Right atrium auricular region (tissue), 2 donors: ENCODE results near the gene TPRG1L. TPM values are rescaled to one million over a fixed set of nuclear protein-coding genes. Genes with fewer than 3 reads are reported as not detected.

Experiments used
- DNase-seq: peaks from one replicate; pipeline ENCODE4 v3.0.0-alpha.2; 2019; ENCODE audit warnings: low spot score
- H3K27ac ChIP-seq, 2 donors: fragments of 200-600 bp; sonication (generic); 1 replicate in 1 of 2; 2 replicates in 1 of 2; pipeline ENCODE4 v1.5.1; 2016 to 2019
- H3K27me3 ChIP-seq, 2 donors: fragments of 200-600 bp; sonication (generic); one replicate each; pipeline versions ENCODE4 v1.5.1 to v1.6.0; 2017 to 2019
- H3K36me3 ChIP-seq: fragments of 200-600 bp; sonication (generic); one replicate; pipeline ENCODE4 v1.5.1; 2016
- H3K4me1 ChIP-seq, 2 donors: fragments of 200-600 bp; sonication (generic); one replicate each; pipeline versions ENCODE4 v1.5.1 to v1.6.0; 2017 to 2019
- H3K4me3 ChIP-seq, 2 donors: fragments of 200-600 bp; sonication (generic); 1 replicate in 1 of 2; 2 replicates in 1 of 2; pipeline ENCODE4 v1.5.1; 2017 to 2019; ENCODE audit warnings: mild to moderate bottlenecking in 1 of 2, moderate library complexity in 1 of 2
- H3K9me3 ChIP-seq, 2 donors: fragments of 200-600 bp; sonication (generic); one replicate each; pipeline ENCODE4 v1.5.1; 2019
- total RNA-seq, 2 donors: library from RNA; depleted of rRNA; stranded (reverse); fragments of >200 nt; gene quantifications; one replicate each; pipeline ENCODE4 v1.1.0, GENCODE V29; 2016
- TF ChIP-seq, protein P1 (sequence below), 2 donors: fragments of 200-600 bp; sonication (generic); IDR thresholded peaks; one replicate each; pipeline ENCODE4 v1.5.1; 2019; ENCODE audit warnings: antibody characterized with exemption in 2 of 2

TPRG1L gene
- total RNA-seq, 2 donors from 2014 or later = 30.0 to 33.3 TPM

DNA sequence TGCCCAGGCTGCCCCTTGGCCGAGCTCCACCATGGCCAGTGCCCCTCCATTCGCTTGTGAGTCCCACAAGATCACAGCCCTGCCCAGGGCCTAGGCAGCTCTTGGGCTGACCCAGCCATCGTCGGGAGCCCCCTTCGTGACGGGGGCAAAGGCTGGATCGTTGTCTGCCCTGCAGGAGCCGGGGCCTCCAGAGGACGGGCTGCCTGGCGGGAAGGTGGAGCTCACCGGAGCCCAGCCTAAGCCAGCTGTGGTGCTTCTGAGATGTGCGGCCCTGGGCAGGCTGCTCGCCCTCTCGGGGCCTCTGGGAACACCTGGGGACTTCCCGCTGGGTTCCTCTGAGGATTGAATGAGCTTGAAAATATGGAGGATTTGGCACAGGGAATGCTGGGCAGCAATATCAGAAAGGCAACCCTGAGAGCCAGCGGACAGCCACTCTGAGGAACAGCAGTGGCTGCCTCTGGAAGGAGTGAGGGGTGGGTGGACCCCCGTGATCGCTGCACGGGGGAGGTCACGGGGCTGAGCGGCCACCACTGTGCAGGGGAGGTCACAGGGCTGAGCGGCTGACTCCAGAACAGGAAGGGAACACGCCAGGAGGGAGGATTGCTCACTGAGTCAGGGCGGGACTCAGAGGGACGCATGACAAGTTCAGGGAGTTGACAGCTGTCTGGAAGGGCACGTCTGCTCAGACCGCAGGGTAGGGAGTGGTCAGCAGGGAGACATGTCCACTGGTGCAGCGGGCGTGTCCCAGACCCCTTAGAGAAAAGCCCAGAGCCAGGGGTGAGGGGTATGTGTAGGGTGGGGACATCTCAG, 46.8 kb downstream of the TPRG1L start:
- no peaks in the 10 kb centered on the region for H3K36me3 ChIP-seq
- TF ChIP-seq, protein P1, sequence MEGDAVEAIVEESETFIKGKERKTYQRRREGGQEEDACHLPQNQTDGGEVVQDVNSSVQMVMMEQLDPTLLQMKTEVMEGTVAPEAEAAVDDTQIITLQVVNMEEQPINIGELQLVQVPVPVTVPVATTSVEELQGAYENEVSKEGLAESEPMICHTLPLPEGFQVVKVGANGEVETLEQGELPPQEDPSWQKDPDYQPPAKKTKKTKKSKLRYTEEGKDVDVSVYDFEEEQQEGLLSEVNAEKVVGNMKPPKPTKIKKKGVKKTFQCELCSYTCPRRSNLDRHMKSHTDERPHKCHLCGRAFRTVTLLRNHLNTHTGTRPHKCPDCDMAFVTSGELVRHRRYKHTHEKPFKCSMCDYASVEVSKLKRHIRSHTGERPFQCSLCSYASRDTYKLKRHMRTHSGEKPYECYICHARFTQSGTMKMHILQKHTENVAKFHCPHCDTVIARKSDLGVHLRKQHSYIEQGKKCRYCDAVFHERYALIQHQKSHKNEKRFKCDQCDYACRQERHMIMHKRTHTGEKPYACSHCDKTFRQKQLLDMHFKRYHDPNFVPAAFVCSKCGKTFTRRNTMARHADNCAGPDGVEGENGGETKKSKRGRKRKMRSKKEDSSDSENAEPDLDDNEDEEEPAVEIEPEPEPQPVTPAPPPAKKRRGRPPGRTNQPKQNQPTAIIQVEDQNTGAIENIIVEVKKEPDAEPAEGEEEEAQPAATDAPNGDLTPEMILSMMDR (IDR thresholded peaks at IDR 0.05) = no peak
- peaks cover 0 to 9% of the 10 kb centered on the region in 2 donors for H3K4me1 ChIP-seq
- no peak overlapping the region for H3K27ac ChIP-seq
- H3K9me3 ChIP-seq = no peaks in the 10 kb centered on the region
- H3K27me3 ChIP-seq = no peaks in the 10 kb centered on the region
- no peak overlapping the region for H3K4me3 ChIP-seq
- no peak for DNase-seq

DNA sequence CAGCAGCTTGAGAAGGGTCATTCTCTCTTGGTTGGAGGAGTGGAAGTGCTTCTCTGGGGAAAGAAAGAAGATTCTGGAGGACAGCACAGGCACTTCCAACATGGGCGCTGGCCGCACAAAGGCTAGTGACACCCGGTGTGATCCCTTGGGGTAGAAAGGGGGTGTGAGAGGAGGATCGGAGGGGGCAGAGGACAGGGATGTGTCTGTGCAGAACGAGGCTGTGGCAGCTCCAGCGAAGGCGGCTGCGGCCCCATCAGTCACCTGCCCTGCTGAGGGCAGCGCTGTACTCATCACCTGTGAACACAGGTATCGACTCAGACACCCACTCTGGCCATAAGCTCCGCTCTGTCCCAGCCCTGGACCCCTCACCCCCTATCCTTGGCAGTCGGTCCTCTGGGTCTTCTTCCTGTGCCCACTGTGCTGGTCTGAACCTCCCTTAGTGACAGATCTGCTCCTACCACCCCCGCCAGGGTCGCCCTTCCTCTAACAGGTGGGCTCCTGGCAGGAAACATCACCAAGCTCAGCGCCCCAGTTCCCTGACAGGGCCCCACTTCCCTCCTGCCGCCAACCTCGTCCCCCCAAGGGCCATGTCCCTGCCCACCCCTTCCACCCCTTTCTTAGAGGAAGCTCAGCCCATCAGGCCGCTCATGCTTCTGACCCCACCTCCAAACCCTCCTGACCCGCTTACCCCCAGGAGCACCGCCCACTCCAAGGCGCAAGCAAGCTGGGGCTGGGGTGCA, 47.6 kb downstream of the TPRG1L start:
- no peaks in the 10 kb centered on the region for H3K9me3 ChIP-seq
- no peak overlapping the region for H3K27ac ChIP-seq
- no peaks in the 10 kb centered on the region for H3K27me3 ChIP-seq
- H3K36me3 ChIP-seq = no peaks in the 10 kb centered on the region
- H3K4me1 ChIP-seq = peaks cover 0 to 9% of the 10 kb centered on the region in 2 donors
- H3K4me3 ChIP-seq = no peak overlapping the region
- TF ChIP-seq, protein P1 (IDR thresholded peaks at IDR 0.05) = no peak
- DNase-seq = no peak

DNA sequence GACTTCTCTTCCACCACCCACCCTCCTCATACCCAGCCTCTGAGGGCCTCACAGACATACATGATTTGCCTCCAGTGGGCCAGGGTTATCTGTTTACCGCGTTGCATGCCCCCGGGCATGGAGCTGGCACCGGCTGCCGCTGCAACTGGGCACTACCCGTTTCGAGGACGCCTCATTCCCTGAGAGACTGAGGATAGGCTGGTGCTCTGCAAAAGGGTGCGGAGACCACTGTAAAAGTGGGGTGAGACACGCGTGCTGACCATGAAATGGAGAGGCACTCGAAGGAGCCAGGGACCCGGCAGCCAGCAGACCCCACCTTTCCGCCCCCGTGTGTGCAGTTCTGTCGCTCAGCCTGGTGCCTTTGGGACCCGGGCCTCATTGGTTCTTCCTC, 48.2 kb downstream of the TPRG1L start:
- Histone ChIP-seq H3K4me3 (no peak overlapping the region), H3K27me3 (no peaks in the 10 kb centered on the region), H3K27ac (no peak overlapping the region), H3K36me3 (no peaks in the 10 kb centered on the region), H3K9me3 (no peaks in the 10 kb centered on the region), H3K4me1 (peaks cover 0 to 9% of the 10 kb centered on the region in 2 donors)
- TF ChIP-seq, protein P1 (IDR thresholded peaks at IDR 0.05) = no peak
- no peak for DNase-seq

DNA sequence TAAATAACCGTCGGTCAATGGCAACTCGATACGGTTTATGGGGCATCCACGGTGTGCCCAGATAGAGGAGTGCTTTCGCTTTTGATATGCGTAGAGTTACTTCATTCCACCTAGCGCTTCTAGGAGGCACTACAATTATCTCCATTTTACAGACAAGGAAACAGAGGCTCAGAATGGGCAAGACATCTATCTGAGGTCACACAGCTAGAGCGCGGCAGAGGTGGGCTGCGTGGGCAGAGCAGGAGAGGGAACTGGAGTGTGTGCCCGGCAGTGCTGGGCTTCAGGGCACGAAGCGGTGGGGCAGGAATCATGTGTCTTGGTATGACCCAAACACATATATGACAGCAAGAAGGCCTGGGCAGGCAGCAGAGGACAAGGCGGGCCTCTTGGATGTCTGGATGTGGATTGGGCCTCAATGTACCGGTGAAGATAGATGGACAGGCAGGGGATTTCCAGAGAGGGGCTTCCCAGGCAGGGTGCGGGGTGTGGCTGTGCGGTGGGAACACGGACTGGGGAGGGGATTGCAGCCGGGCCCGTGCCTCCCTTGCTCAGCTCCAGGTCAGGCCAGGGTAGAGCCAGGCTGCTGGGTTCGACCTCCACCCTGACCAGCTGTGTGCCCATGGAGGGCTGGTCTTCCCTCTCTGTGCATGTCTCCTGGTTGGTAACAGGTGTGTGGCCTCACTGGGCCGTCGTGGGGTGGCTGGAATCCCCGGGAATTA, 48.7 kb downstream of the TPRG1L start:
- H3K4me3 ChIP-seq = no peak overlapping the region
- H3K27me3 ChIP-seq = no peaks in the 10 kb centered on the region
- no peaks in the 10 kb centered on the region for H3K36me3 ChIP-seq
- H3K4me1 ChIP-seq = peaks cover 0 to 8% of the 10 kb centered on the region in 2 donors
- TF ChIP-seq, protein P1 (IDR thresholded peaks at IDR 0.05) = no peak
- DNase-seq = no peak
- no peak overlapping the region for H3K27ac ChIP-seq
- H3K9me3 ChIP-seq = no peaks in the 10 kb centered on the region

DNA sequence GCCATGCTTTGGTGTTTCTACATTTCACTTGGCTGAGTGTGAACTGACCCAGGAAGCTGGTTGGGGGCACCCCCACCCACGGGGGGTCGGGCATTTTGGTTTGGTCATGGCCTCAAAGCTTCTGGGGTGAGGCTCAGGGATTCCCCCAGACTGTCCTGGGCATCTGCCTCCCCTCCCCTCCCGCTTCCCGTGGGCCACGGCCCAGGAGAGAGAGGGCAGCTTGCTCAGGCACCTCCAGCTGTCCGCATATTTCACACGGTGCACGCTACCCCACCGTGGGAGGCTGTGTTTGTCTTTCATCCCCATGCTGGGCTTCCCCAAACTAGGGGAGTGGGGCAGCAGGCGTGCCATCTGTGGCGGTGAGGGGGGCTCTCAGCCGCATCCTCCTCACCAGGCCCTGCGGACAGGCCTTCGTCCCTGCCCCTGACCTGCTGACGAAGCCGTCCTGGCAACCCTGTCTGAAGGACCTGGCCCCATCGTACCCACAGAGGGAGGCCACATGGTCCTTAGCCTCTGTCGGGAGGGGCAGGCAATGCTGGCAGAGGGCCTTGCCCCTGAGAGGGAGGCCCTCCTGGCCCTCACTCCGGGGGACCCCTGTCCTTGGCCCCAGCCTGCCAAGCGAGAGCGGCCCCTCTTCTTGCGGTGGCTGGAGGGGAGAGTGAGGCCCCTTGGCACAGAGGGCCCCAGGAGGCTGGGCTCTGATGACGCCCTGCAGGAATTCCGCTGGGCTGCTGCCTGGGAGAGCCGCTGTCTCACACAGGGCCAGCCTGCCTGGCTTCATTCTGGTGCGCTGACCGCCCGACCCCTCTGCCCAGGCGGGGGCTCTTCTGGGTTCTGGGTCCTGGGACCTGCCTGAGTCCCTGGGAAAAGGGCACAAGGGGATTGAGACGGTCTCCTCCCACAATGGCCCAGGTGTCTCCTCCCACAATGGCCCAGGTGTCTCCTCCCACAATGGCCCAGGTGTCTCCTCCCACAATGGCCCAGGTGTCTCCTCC, 49.6 kb downstream of the TPRG1L start:
- Histone ChIP-seq H3K27me3 (no peaks in the 10 kb centered on the region), H3K9me3 (no peaks in the 10 kb centered on the region), H3K4me1 (no peaks in the 10 kb centered on the region), H3K27ac (no peak overlapping the region), H3K4me3 (no peak overlapping the region), H3K36me3 (no peaks in the 10 kb centered on the region)
- TF ChIP-seq, protein P1 (IDR thresholded peaks at IDR 0.05) = no peak
- DNase-seq = no peak
